ENCODE measurements around the gene REG4. TPM values are rescaled to one million over a fixed set of nuclear protein-coding genes. Genes with fewer than 3 reads are reported as not detected.

Gene REG4
- total and polyA plus RNA-seq, 10 of the 15 experiments (the other 5 are each of a cell fraction or from before 2014, with no cell fraction given): not detected

DNA sequence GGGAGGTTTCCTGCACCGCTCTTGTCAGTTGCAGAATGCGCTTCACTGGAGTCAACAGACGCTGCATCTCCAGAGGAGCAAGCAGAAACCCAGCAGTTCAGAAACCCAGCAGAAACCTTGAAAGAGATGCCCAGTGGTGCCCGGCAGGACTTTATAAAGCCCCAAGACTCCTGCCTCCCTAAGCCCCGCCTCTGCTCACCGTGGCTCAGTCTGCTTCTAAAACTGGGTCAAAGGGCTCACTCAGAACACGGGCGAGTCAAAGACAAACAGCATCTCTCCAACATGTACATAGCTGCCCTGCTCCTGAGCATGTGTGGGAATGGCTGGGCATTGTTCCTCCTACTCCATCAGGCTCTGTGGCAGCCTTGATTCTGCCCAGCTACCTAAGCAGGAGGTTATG, 42.5 kb downstream of the REG4 start, which contains the start of gene HMGCS2 (continued):
- TF ChIP-seq, protein P1, sequence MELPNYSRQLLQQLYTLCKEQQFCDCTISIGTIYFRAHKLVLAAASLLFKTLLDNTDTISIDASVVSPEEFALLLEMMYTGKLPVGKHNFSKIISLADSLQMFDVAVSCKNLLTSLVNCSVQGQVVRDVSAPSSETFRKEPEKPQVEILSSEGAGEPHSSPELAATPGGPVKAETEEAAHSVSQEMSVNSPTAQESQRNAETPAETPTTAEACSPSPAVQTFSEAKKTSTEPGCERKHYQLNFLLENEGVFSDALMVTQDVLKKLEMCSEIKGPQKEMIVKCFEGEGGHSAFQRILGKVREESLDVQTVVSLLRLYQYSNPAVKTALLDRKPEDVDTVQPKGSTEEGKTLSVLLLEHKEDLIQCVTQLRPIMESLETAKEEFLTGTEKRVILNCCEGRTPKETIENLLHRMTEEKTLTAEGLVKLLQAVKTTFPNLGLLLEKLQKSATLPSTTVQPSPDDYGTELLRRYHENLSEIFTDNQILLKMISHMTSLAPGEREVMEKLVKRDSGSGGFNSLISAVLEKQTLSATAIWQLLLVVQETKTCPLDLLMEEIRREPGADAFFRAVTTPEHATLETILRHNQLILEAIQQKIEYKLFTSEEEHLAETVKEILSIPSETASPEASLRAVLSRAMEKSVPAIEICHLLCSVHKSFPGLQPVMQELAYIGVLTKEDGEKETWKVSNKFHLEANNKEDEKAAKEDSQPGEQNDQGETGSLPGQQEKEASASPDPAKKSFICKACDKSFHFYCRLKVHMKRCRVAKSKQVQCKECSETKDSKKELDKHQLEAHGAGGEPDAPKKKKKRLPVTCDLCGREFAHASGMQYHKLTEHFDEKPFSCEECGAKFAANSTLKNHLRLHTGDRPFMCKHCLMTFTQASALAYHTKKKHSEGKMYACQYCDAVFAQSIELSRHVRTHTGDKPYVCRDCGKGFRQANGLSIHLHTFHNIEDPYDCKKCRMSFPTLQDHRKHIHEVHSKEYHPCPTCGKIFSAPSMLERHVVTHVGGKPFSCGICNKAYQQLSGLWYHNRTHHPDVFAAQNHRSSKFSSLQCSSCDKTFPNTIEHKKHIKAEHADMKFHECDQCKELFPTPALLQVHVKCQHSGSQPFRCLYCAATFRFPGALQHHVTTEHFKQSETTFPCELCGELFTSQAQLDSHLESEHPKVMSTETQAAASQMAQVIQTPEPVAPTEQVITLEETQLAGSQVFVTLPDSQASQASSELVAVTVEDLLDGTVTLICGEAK (IDR thresholded peaks at IDR 0.05; ENCODE audit: borderline replicate concordance): no peak
- TF ChIP-seq BRCA1 (IDR thresholded peaks at IDR 0.05; ENCODE audit: low read depth, low read length) (no peak), RB1 (IDR thresholded peaks at IDR 0.05; ENCODE audit: borderline replicate concordance) (no peak)

DNA sequence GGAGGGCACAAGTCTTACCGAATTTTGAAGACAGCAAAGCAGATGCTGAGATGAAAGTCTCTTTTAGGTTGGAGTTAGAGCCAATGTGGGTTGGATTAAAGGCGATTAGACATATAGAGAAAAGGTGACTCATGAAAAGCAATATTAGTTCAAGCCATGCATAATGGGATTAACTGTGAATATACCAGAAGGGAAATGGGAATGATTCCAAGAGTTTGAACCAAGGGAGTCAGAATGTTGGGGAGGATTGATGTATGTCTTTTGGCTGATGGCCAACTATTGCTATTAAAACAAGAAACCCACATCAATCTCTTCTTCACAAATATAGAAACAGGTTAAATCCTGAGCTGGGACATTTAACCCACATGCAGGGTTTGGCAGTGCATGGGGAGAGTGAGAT, 43.8 kb downstream of the REG4 start:
- H3K4me2 ChIP-seq (ENCODE audit: control insufficient read depth, insufficient read depth): no peak overlapping the region
- no peaks in the 10 kb centered on the region for H3K9me3 ChIP-seq (replicated peaks; ENCODE audit: control insufficient read depth, insufficient read depth, low read length)
- H3K27me3 ChIP-seq (replicated peaks in 1 of 2; ENCODE audit: control insufficient read depth in 2 of 2, insufficient read depth in 2 of 2, low read length in 1 of 2): no peaks in the 10 kb centered on the region
- no peaks in the 10 kb centered on the region for H3K36me3 ChIP-seq (ENCODE audit: control insufficient read depth in 2 of 2, insufficient read depth in 2 of 2, low read length in 1 of 2)
- no peak overlapping the region for H2AFZ ChIP-seq (ENCODE audit: control insufficient read depth, low read depth, low read length)
- no TSS peak for BruUV-seq (replicated peaks)
- ChIA-PET CTCF (no interaction called here), POLR2A (no interaction called here), RAD21 (ENCODE audit: unreplicated experiment) (no interaction called here), SMC1A (ENCODE audit: uncharacterized antibody, unreplicated experiment) (no interaction called here)
- H3K9ac ChIP-seq (ENCODE audit: control insufficient read depth, insufficient read depth, low read length): no peak overlapping the region
- in situ Hi-C loops (cut with MboI) (no loop called here), intact Hi-C loops (cut with micrococcal nuclease; ENCODE audit: unreplicated experiment) (no loop called here)
- no peaks in the 10 kb centered on the region for H4K20me1 ChIP-seq (ENCODE audit: control insufficient read depth, insufficient read depth)
- no peak for DNase-seq (ENCODE audit: low read depth, low spot score)
- TF ChIP-seq, protein P2, sequence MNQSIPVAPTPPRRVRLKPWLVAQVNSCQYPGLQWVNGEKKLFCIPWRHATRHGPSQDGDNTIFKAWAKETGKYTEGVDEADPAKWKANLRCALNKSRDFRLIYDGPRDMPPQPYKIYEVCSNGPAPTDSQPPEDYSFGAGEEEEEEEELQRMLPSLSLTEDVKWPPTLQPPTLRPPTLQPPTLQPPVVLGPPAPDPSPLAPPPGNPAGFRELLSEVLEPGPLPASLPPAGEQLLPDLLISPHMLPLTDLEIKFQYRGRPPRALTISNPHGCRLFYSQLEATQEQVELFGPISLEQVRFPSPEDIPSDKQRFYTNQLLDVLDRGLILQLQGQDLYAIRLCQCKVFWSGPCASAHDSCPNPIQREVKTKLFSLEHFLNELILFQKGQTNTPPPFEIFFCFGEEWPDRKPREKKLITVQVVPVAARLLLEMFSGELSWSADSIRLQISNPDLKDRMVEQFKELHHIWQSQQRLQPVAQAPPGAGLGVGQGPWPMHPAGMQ (IDR thresholded peaks at IDR 0.05; ENCODE audit: borderline replicate concordance): no peak
- no peak for TF ChIP-seq JUND (IDR thresholded peaks at IDR 0.05; ENCODE audit: low read depth, low read length)
- no peak for TF ChIP-seq BHLHE40 (IDR thresholded peaks at IDR 0.05; ENCODE audit: borderline replicate concordance in 1 of 2, low read depth in 2 of 2, low read length in 1 of 2)
- TF ChIP-seq, protein P3, sequence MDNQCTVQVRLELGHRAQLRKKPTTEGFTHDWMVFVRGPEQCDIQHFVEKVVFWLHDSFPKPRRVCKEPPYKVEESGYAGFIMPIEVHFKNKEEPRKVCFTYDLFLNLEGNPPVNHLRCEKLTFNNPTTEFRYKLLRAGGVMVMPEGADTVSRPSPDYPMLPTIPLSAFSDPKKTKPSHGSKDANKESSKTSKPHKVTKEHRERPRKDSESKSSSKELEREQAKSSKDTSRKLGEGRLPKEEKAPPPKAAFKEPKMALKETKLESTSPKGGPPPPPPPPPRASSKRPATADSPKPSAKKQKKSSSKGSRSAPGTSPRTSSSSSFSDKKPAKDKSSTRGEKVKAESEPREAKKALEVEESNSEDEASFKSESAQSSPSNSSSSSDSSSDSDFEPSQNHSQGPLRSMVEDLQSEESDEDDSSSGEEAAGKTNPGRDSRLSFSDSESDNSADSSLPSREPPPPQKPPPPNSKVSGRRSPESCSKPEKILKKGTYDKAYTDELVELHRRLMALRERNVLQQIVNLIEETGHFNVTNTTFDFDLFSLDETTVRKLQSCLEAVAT (IDR thresholded peaks at IDR 0.05): no peak
- no peak for TF ChIP-seq MYB (IDR thresholded peaks at IDR 0.05; ENCODE audit: borderline replicate concordance, low read depth, low read length)
- no peak for TF ChIP-seq SMAD1 (IDR thresholded peaks at IDR 0.05; ENCODE audit: low read depth, partially characterized antibody)
- no peak for TF ChIP-seq CBFB (IDR thresholded peaks at IDR 0.05; ENCODE audit: low read depth)
- no peak for FAIRE-seq
- no peak overlapping the region for H3K27ac ChIP-seq (ENCODE audit: control insufficient read depth, insufficient read depth)
- 21% methylated on average over 2 of the region's 2 CpGs for WGBS (ENCODE audit: insufficient coverage, insufficient replicate concordance, low lambda C conversion rate, missing lambda C conversion rate)
- no peak overlapping the region for H3K4me3 ChIP-seq
- no peaks in the 10 kb centered on the region for H3K79me2 ChIP-seq (ENCODE audit: control insufficient read depth, insufficient read depth, low read length)
- no peak for ATAC-seq
- H3K4me1 ChIP-seq (ENCODE audit: control insufficient read depth, insufficient read depth, low read length): no peaks in the 10 kb centered on the region

All from GM12878 (cell line).